H1 (cell line): ENCODE measurements around the gene KCNH5. TPM values are rescaled to one million over a fixed set of nuclear protein-coding genes. Genes with fewer than 3 reads are reported as not detected.

ENCODE experiments used
- CTCF ChIA-PET: fragments of 300-600 bp; sonication (Branson Sonifier 250); formaldehyde crosslinking; loops from one replicate; lab custom pipeline; 2021; ENCODE audit not compliant: partially characterized antibody; lab: Charles Lee
- POLR2A ChIA-PET: fragments of 300-600 bp; sonication (Branson Sonifier 250); formaldehyde crosslinking; loops from one replicate; lab custom pipeline; 2021; ENCODE audit warnings: inconsistent platforms; ENCODE audit not compliant: partially characterized antibody; lab: Charles Lee
- DNase-seq, 2 experiments: peaks; one replicate each; pipeline versions ENCODE4 v3.0.0 to v3.0.0-alpha.2; 2010 to 2022; ENCODE audit warnings: low spot score in 2 of 2, low read depth in 1 of 2, mixed read lengths in 1 of 2
- FAIRE-seq: peaks from 2 replicates; lab custom pipeline; 2011; peaks lifted over from hg19 to GRCh38; lab: Jason Lieb, UNC
- H2AFZ ChIP-seq: 2 replicates; pipeline ENCODE4 v1.8.1; 2012; ENCODE audit warnings: low read length, inconsistent platforms
- H2AK5ac ChIP-seq: 2 replicates; pipeline ENCODE4 v1.6.1; 2013; ENCODE audit warnings: low read depth, low read length
- H2BK120ac ChIP-seq: replicated peaks from 2 replicates; pipeline ENCODE3; 2013; ENCODE audit warnings: low read depth, low read length, inconsistent platforms
- H2BK12ac ChIP-seq: 2 replicates; pipeline ENCODE4 v1.6.1; 2013; ENCODE audit warnings: low read depth, low read length
- H2BK15ac ChIP-seq: 2 replicates; pipeline ENCODE4 v1.6.1; 2013; ENCODE audit warnings: low read length
- H2BK20ac ChIP-seq: 2 replicates; pipeline ENCODE4 v1.6.1; 2013; ENCODE audit warnings: low read length
- H2BK5ac ChIP-seq: 2 replicates; pipeline ENCODE4 v1.6.1; 2013; ENCODE audit warnings: low read depth, low read length
- H3K14ac ChIP-seq: 2 replicates; pipeline ENCODE4 v1.6.1; 2013; ENCODE audit warnings: inconsistent platforms; ENCODE audit not compliant: insufficient read length
- H3K18ac ChIP-seq: 2 replicates; pipeline ENCODE4 v1.6.1; 2013; ENCODE audit warnings: low read length; ENCODE audit errors: extremely low read depth
- H3K23ac ChIP-seq: 2 replicates; pipeline ENCODE4 v1.6.1; 2013; ENCODE audit warnings: inconsistent platforms; ENCODE audit not compliant: insufficient read length
- H3K23me2 ChIP-seq: 2 replicates; pipeline ENCODE4 v1.6.1; 2013; ENCODE audit warnings: low read depth, low read length
- H3K27ac ChIP-seq: 2 replicates; pipeline ENCODE4 v1.6.1; 2011; ENCODE audit warnings: low read depth, low read length, inconsistent platforms
- H3K27me3 ChIP-seq, 4 experiments: replicated peaks in 1 of 4; 1 replicate in 1 of 4; 2 replicates in 3 of 4; pipeline versions ENCODE4 v1.6.1 to v1.8.1; 2011 to 2013; ENCODE audit warnings: low read length in 3 of 4, mild to moderate bottlenecking in 3 of 4, inconsistent platforms in 2 of 4, mixed read lengths in 2 of 4, moderate library complexity in 1 of 4; ENCODE audit not compliant: control insufficient read depth in 3 of 4, insufficient read depth in 3 of 4; ENCODE audit errors: extremely low read depth in 1 of 4
- H3K36me3 ChIP-seq, 4 experiments: 2 replicates each; pipeline versions ENCODE4 v1.6.1 to v1.8.1; 2011 to 2013; ENCODE audit warnings: mild to moderate bottlenecking in 4 of 4, low read length in 3 of 4, moderate library complexity in 2 of 4, control low read depth in 1 of 4, inconsistent platforms in 1 of 4; ENCODE audit not compliant: insufficient read depth in 4 of 4, control insufficient read depth in 2 of 4
- H3K4ac ChIP-seq: replicated peaks from 2 replicates; pipeline ENCODE3; 2013; ENCODE audit warnings: low read length, low read depth, mixed read lengths, inconsistent platforms; ENCODE audit not compliant: insufficient read length
- H3K4me1 ChIP-seq, 4 experiments: replicated peaks in 1 of 4; 1 replicate in 1 of 4; 2 replicates in 3 of 4; pipeline versions ENCODE4 v1.6.1 to v1.8.1; 2011 to 2013; ENCODE audit warnings: low read length in 3 of 4, inconsistent platforms in 2 of 4, mixed read lengths in 1 of 4; ENCODE audit not compliant: insufficient read depth in 4 of 4, control insufficient read depth in 3 of 4
- H3K4me2 ChIP-seq, 2 experiments: 2 replicates each; pipeline versions ENCODE4 v1.6.1 to v1.8.1; 2011 to 2013; ENCODE audit warnings: low read depth in 2 of 2, low read length in 2 of 2, control low read depth in 1 of 2, inconsistent platforms in 1 of 2, mild to moderate bottlenecking in 1 of 2; ENCODE audit not compliant: insufficient read depth in 1 of 2
- H3K4me3 ChIP-seq, 4 experiments: fragments of 200-600, 300-600 bp in 1 of 4; sonication (generic), shearing (Covaris generic), sonication (Bioruptor Twin) in 1 of 4; 2 replicates each; pipeline versions ENCODE4 v1.5.1 to v1.8.1; 2011 to 2016; ENCODE audit warnings: low read length in 4 of 4, low read depth in 3 of 4, control low read depth in 2 of 4, inconsistent platforms in 2 of 4, mild to moderate bottlenecking in 2 of 4, mixed read lengths in 1 of 4, moderate library complexity in 1 of 4; ENCODE audit not compliant: insufficient read depth in 2 of 4; ENCODE audit errors: extremely low read depth in 1 of 4
- H3K56ac ChIP-seq: replicated peaks from 2 replicates; pipeline ENCODE3; 2013; ENCODE audit warnings: low read depth, mild to moderate bottlenecking, mixed read lengths, low read length, inconsistent platforms; ENCODE audit not compliant: insufficient read length
- H3K79me1 ChIP-seq: 2 replicates; pipeline ENCODE4 v1.6.1; 2013; ENCODE audit warnings: low read depth, low read length, control low read depth
- H3K79me2 ChIP-seq, 2 experiments: 2 replicates each; pipeline versions ENCODE4 v1.6.1 to v1.8.1; 2012 to 2013; ENCODE audit warnings: low read length in 2 of 2, mild to moderate bottlenecking in 2 of 2, inconsistent platforms in 1 of 2; ENCODE audit not compliant: insufficient read depth in 2 of 2, control insufficient read depth in 1 of 2
- H3K9ac ChIP-seq, 4 experiments: replicated peaks in 1 of 4; 1 replicate in 1 of 4; 2 replicates in 3 of 4; pipeline versions ENCODE4 v1.6.1 to v1.8.1; 2011 to 2013; ENCODE audit warnings: low read depth in 3 of 4, low read length in 3 of 4, control low read depth in 2 of 4, mild to moderate bottlenecking in 2 of 4, moderate library complexity in 2 of 4, inconsistent platforms in 1 of 4; ENCODE audit errors: extremely low read depth in 1 of 4
- H3K9me3 ChIP-seq, 2 experiments: 2 replicates each; pipeline versions ENCODE4 v1.6.1 to v1.8.1; 2012 to 2013; ENCODE audit warnings: mild to moderate bottlenecking in 2 of 2, moderate library complexity in 2 of 2, control low read depth in 1 of 2, inconsistent platforms in 1 of 2, low read depth in 1 of 2, low read length in 1 of 2, mixed read lengths in 1 of 2; ENCODE audit not compliant: insufficient read depth in 2 of 2
- H4K20me1 ChIP-seq, 2 experiments: replicated peaks in 1 of 2; 2 replicates each; pipeline versions ENCODE3 to v1.8.1; 2011 to 2013; ENCODE audit warnings: inconsistent platforms in 2 of 2, low read length in 2 of 2, mild to moderate bottlenecking in 1 of 2; ENCODE audit not compliant: insufficient read depth in 2 of 2, control insufficient read depth in 1 of 2
- H4K5ac ChIP-seq: 2 replicates; pipeline ENCODE4 v1.6.1; 2013; ENCODE audit warnings: low read length, low read depth, mixed read lengths, inconsistent platforms; ENCODE audit not compliant: insufficient read length
- H4K8ac ChIP-seq: 2 replicates; pipeline ENCODE4 v1.8.0; 2013; ENCODE audit warnings: mild to moderate bottlenecking, moderate library complexity, low read length, inconsistent platforms; ENCODE audit not compliant: insufficient read depth; ENCODE audit errors: extremely low read depth
- H4K91ac ChIP-seq: replicated peaks from 2 replicates; pipeline ENCODE3; 2013; ENCODE audit warnings: low read length, mixed read lengths, inconsistent platforms; ENCODE audit not compliant: insufficient read length
- ATF2 ChIP-seq: IDR thresholded peaks from 2 replicates; pipeline ENCODE4 v1.6.1; 2012; ENCODE audit warnings: low read length, inconsistent platforms
- BCL11A ChIP-seq, 2 experiments: IDR thresholded peaks; one replicate each; pipeline ENCODE4 v1.6.1; 2011; ENCODE audit warnings: low read depth in 2 of 2, low read length in 2 of 2, mild to moderate bottlenecking in 2 of 2
- EP300 ChIP-seq, 2 experiments: IDR thresholded peaks; 1 replicate in 1 of 2; 2 replicates in 1 of 2; pipeline ENCODE4 v1.6.1; 2011 to 2012; ENCODE audit warnings: low read depth in 2 of 2, low read length in 2 of 2, mild to moderate bottlenecking in 2 of 2, borderline replicate concordance in 1 of 2, inconsistent platforms in 1 of 2, moderate library complexity in 1 of 2
- GABPA ChIP-seq: IDR thresholded peaks from 2 replicates; pipeline ENCODE4 v1.6.1; 2011; ENCODE audit warnings: mild to moderate bottlenecking, low read length, moderate library complexity, borderline replicate concordance; ENCODE audit not compliant: insufficient read depth
- HDAC2 ChIP-seq, 2 experiments: fragments of 300-600 bp in 1 of 2; sonication (generic) in 1 of 2; IDR thresholded peaks; 2 replicates each; pipeline ENCODE4 v1.6.1; 2011 to 2012; ENCODE audit warnings: low read depth in 2 of 2, low read length in 2 of 2, mild to moderate bottlenecking in 2 of 2, moderate library complexity in 2 of 2, borderline replicate concordance in 1 of 2, inconsistent platforms in 1 of 2
- MAFK ChIP-seq: IDR thresholded peaks from 2 replicates; pipeline ENCODE4 v1.6.1; 2012; ENCODE audit warnings: low read depth, mild to moderate bottlenecking, improper control_type of control experiment, low read length
- POU5F1 ChIP-seq: IDR thresholded peaks from 2 replicates; pipeline ENCODE4 v1.6.1; 2011; ENCODE audit warnings: low read depth, mild to moderate bottlenecking, low read length, moderate library complexity
- RAD21 ChIP-seq, 2 experiments: IDR thresholded peaks in 1 of 2; conservative IDR thresholded peaks in 1 of 2; 2 replicates each; pipeline ENCODE4 v1.6.1; 2011; ENCODE audit warnings: low read depth in 2 of 2, low read length in 2 of 2, improper control_type of control experiment in 1 of 2, inconsistent platforms in 1 of 2, mild to moderate bottlenecking in 1 of 2, moderate library complexity in 1 of 2
- RBBP5 ChIP-seq: IDR thresholded peaks from 2 replicates; pipeline ENCODE4 v1.7.1; 2012; ENCODE audit warnings: low read depth, mild to moderate bottlenecking, inconsistent platforms, low read length, moderate library complexity, borderline replicate concordance
- RFX5 ChIP-seq: IDR thresholded peaks from 2 replicates; pipeline ENCODE4 v1.6.1; 2011; ENCODE audit warnings: low read depth, low read length, improper control_type of control experiment, borderline replicate concordance
- SIRT6 ChIP-seq: IDR thresholded peaks from one replicate; pipeline ENCODE4 v1.7.1; 2012; ENCODE audit warnings: low read length, inconsistent platforms
- YY1 ChIP-seq: IDR thresholded peaks from 2 replicates; pipeline ENCODE4 v1.6.1; 2011; ENCODE audit warnings: low read depth, mild to moderate bottlenecking, low read length
- WGBS, 2 experiments: shearing (Covaris generic) in 1 of 2; methylation state at CpG; one replicate each; pipeline versions ENCODE4 v1.1.6 to v1.1.7; 2013 to 2015; ENCODE audit warnings: low lambda C conversion rate in 2 of 2, mixed read lengths in 2 of 2, inconsistent platforms in 1 of 2, low coverage in 1 of 2, missing lambda C conversion rate in 1 of 2; ENCODE audit not compliant: insufficient replicate concordance in 2 of 2, insufficient coverage in 1 of 2, insufficient read length in 1 of 2; ENCODE audit errors: extremely low coverage in 1 of 2, missing lambda C conversion rate in 1 of 2; 5-methylcytosine and 5-hydroxymethylcytosine counted together
- polyA plus RNA-seq, 7 experiments: library from polyadenylated mRNA; depleted of rRNA in 3 of 7; stranded (reverse) in 5 of 7; unstranded in 2 of 7; fragments of >200 nt in 5 of 7; fragments of 200-250 nt in 2 of 7; gene quantifications; 1 replicate in 5 of 7; 2 replicates in 1 of 7; 4 replicates in 1 of 7; pipeline versions ENCODE4 v1.2.1 to v1.2.3, GENCODE V29; 2011 to 2013; ENCODE audit warnings: missing spikeins in 2 of 7, mixed read lengths in 2 of 7
- total RNA-seq: library from RNA; stranded (reverse); fragmentation: NEBNext Ultra II Directional; extraction: Animal tissue kit (Norgen Biotek cat#: 25700); gene quantifications from 2 replicates; pipeline ENCODE4 v1.2.1, GENCODE V29; 2021

KCNH5 gene
- total and polyA plus RNA-seq, 2 of the 8 experiments (the other 6 are each of a cell fraction or from before 2014, with no cell fraction given): 0.24 to 0.50 TPM

GRCh38 chr14:62905566-62905965, 139.7 kb downstream of the KCNH5 start:
- Histone ChIP-seq H3K4ac (no peak overlapping the region), H4K5ac (no peak overlapping the region), H2BK15ac (no peak overlapping the region), H2BK12ac (no peak overlapping the region), H3K4me2 (no peak overlapping the region), H3K4me3 (no peak overlapping the region), H2BK5ac (no peak overlapping the region), H3K18ac (no peak overlapping the region), H3K27me3 (no peaks in the 10 kb centered on the region), H3K79me2 (no peaks in the 10 kb centered on the region), H3K14ac (no peak overlapping the region), H4K91ac (no peak overlapping the region), H3K56ac (no peak overlapping the region), H3K23ac (no peak overlapping the region), H4K8ac (no peak overlapping the region), H2BK20ac (no peak overlapping the region), H3K27ac (no peak overlapping the region), H2BK120ac (no peak overlapping the region), H3K79me1 (no peaks in the 10 kb centered on the region), H3K23me2 (no peaks in the 10 kb centered on the region), H4K20me1 (no peaks in the 10 kb centered on the region), H2AFZ (no peak overlapping the region), H2AK5ac (no peak overlapping the region), H3K9me3 (0 out of 4 replicates have a peak, but pooled peaks cover 0 to 3% of the 10 kb centered on the region in 2 experiments), H3K36me3 (no peaks in the 10 kb centered on the region), H3K4me1 (peaks cover 0 to 3% (median 0%) of the 10 kb centered on the region in 4 experiments; a peak in 1 of 7 replicates), H3K9ac (no peak overlapping the region)
- CTCF ChIA-PET: no interaction called here
- DNase-seq: no peak
- POLR2A ChIA-PET: no interaction called here
- WGBS, 2 experiments: 92% methylated on average over 2 of the region's 2 CpGs; no CpG with 5 or more reads in 1 of the 2 experiments
- FAIRE-seq: no peak
- no peak for TF ChIP-seq RAD21 (IDR thresholded peaks at IDR 0.05 in 1 of 2, conservative IDR thresholded peaks at IDR 0.05 in 1 of 2; ENCODE audit: low read depth in 2 of 2, low read length in 2 of 2)
- TF ChIP-seq BCL11A (IDR thresholded peaks at IDR 0.05; ENCODE audit: low read depth in 2 of 2, low read length in 2 of 2): no peak
- TF ChIP-seq MAFK: no peak
- no peak for TF ChIP-seq RFX5
- TF ChIP-seq RBBP5: no peak
- TF ChIP-seq ATF2: no peak
- TF ChIP-seq HDAC2 (IDR thresholded peaks at IDR 0.05; ENCODE audit: borderline replicate concordance in 1 of 2, low read depth in 2 of 2, low read length in 2 of 2): no peak
- TF ChIP-seq YY1: no peak
- no peak for TF ChIP-seq EP300 (IDR thresholded peaks at IDR 0.05; ENCODE audit: borderline replicate concordance in 1 of 2, low read depth in 2 of 2, low read length in 2 of 2)
- TF ChIP-seq SIRT6: no peak
- no peak for TF ChIP-seq GABPA
- TF ChIP-seq POU5F1: no peak
